GM23338 (cell line): Measurements from ENCODE around the gene FGF19.

ENCODE experiments used
- EZH2 ChIP-seq: fragments of 200-600 bp; sonication (generic); IDR thresholded peaks from one replicate; pipeline ENCODE4 v1.8.0; 2017; ENCODE audit warnings: antibody characterized with exemption, mild to moderate bottlenecking, low read depth; ENCODE audit not compliant: unreplicated experiment
- EZH2phosphoT487 ChIP-seq: fragments of 200-600 bp; sonication (generic); IDR thresholded peaks from one replicate; pipeline ENCODE4 v1.8.1; 2018; ENCODE audit warnings: antibody characterized with exemption; ENCODE audit not compliant: unreplicated experiment
- JUNB ChIP-seq: IDR thresholded peaks from one replicate; pipeline ENCODE4 v1.6.1; 2016; ENCODE audit warnings: antibody characterized with exemption; ENCODE audit not compliant: unreplicated experiment
- POLR2AphosphoS5 ChIP-seq: IDR thresholded peaks from 2 replicates; pipeline ENCODE4 v1.6.1; 2016; ENCODE audit warnings: antibody characterized with exemption, low read depth
- TF ChIP-seq, protein P1 (sequence below): IDR thresholded peaks from one replicate; pipeline ENCODE4 v1.6.1; 2018; ENCODE audit warnings: antibody characterized with exemption; ENCODE audit not compliant: unreplicated experiment
- TF ChIP-seq, protein P2 (sequence below), 2 experiments: fragments of 200-600 bp in 1 of 2; sonication (generic) in 1 of 2; conservative IDR thresholded peaks; 2 replicates each; pipeline versions ENCODE4 v1.5.1 to v1.6.1; 2016 to 2017; ENCODE audit warnings: antibody characterized with exemption in 2 of 2, low read depth in 2 of 2, mild to moderate bottlenecking in 2 of 2, moderate library complexity in 1 of 2

DNA sequence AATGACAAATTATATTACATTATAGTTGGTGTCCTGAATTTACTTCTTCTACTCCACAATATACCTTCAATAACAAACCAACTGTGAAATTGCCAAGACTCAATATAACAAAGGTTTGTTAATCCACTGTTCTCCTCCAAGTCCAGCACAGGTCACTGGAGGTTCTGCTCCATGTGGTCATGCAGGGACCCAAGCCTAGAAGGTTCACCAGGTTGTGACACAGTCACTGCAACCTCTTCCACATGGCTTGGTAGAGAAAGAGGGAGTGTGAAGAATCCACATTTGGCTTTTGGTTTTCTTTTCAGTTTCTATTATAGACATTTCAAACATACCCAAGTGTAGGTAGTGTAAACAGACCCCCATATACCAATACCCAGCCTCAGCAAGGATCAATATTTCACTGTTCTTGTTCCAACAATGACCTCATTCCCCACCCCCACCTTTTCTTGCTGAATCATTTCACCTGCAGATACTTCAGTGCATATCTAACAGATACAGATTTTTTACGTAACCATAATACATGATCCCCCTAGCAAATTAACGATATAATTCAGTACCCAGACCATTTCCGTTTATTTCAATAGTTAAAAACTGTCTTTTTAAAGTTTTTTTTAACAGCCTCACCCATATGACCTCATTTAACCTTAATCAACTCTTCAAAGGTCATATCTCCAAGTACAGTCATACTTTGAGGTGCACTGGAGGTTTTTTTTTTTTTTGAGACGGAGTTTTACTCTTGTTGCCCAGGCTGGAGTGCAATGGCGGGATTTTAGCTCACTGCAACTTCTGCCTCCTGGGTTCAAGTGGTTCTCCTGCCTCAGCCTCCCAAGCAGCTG is 14.1 kb downstream of the FGF19 start:
- TF ChIP-seq, protein P1, sequence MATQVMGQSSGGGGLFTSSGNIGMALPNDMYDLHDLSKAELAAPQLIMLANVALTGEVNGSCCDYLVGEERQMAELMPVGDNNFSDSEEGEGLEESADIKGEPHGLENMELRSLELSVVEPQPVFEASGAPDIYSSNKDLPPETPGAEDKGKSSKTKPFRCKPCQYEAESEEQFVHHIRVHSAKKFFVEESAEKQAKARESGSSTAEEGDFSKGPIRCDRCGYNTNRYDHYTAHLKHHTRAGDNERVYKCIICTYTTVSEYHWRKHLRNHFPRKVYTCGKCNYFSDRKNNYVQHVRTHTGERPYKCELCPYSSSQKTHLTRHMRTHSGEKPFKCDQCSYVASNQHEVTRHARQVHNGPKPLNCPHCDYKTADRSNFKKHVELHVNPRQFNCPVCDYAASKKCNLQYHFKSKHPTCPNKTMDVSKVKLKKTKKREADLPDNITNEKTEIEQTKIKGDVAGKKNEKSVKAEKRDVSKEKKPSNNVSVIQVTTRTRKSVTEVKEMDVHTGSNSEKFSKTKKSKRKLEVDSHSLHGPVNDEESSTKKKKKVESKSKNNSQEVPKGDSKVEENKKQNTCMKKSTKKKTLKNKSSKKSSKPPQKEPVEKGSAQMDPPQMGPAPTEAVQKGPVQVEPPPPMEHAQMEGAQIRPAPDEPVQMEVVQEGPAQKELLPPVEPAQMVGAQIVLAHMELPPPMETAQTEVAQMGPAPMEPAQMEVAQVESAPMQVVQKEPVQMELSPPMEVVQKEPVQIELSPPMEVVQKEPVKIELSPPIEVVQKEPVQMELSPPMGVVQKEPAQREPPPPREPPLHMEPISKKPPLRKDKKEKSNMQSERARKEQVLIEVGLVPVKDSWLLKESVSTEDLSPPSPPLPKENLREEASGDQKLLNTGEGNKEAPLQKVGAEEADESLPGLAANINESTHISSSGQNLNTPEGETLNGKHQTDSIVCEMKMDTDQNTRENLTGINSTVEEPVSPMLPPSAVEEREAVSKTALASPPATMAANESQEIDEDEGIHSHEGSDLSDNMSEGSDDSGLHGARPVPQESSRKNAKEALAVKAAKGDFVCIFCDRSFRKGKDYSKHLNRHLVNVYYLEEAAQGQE = no peak
- TF ChIP-seq POLR2AphosphoS5 (no peak), EZH2 (no peak), EZH2phosphoT487 (no peak), JUNB (no peak)
- TF ChIP-seq, protein P2, sequence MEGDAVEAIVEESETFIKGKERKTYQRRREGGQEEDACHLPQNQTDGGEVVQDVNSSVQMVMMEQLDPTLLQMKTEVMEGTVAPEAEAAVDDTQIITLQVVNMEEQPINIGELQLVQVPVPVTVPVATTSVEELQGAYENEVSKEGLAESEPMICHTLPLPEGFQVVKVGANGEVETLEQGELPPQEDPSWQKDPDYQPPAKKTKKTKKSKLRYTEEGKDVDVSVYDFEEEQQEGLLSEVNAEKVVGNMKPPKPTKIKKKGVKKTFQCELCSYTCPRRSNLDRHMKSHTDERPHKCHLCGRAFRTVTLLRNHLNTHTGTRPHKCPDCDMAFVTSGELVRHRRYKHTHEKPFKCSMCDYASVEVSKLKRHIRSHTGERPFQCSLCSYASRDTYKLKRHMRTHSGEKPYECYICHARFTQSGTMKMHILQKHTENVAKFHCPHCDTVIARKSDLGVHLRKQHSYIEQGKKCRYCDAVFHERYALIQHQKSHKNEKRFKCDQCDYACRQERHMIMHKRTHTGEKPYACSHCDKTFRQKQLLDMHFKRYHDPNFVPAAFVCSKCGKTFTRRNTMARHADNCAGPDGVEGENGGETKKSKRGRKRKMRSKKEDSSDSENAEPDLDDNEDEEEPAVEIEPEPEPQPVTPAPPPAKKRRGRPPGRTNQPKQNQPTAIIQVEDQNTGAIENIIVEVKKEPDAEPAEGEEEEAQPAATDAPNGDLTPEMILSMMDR (conservative IDR thresholded peaks at IDR 0.05; ENCODE audit: low read depth in 2 of 2) = no peak
